H1 (cell line): ENCODE measurements around the gene ZC3H14. TPM values are rescaled to one million over a fixed set of nuclear protein-coding genes. Genes with fewer than 3 reads are reported as not detected.

Experiments used
- ATF2 ChIP-seq: IDR thresholded peaks from 2 replicates; pipeline ENCODE4 v1.6.1; 2012; ENCODE audit warnings: low read length, inconsistent platforms
- POLR2AphosphoS5 ChIP-seq: IDR thresholded peaks from 2 replicates; pipeline ENCODE4 v1.6.1; 2011; ENCODE audit warnings: low read depth, low read length
- polyA plus RNA-seq, 7 experiments: library from polyadenylated mRNA; depleted of rRNA in 3 of 7; stranded (reverse) in 5 of 7; unstranded in 2 of 7; fragments of >200 nt in 5 of 7; fragments of 200-250 nt in 2 of 7; gene quantifications; 1 replicate in 5 of 7; 2 replicates in 1 of 7; 4 replicates in 1 of 7; pipeline versions ENCODE4 v1.2.1 to v1.2.3, GENCODE V29; 2011 to 2013; ENCODE audit warnings: missing spikeins in 2 of 7, mixed read lengths in 2 of 7
- total RNA-seq: library from RNA; stranded (reverse); fragmentation: NEBNext Ultra II Directional; extraction: Animal tissue kit (Norgen Biotek cat#: 25700); gene quantifications from 2 replicates; pipeline ENCODE4 v1.2.1, GENCODE V29; 2021

The ZC3H14 gene
- total and polyA plus RNA-seq, 2 of the 8 experiments (the other 6 are each of a cell fraction or from before 2014, with no cell fraction given), result 86.0 to 99.1 TPM

- TF ChIP-seq POLR2AphosphoS5 (no peak), ATF2 (no peak)
Observed at GRCh38 chr14:88597038-88597437, 34.2 kb downstream of the ZC3H14 start (continued).
